ENCODE measurements around the gene SEM1.
"Not testable (repeated sequence)": the region's sequence is repeated elsewhere in the genome, so short reads cannot be mapped to it uniquely, and the experiment has no call there.

The SEM1 gene

GRCh38 chr7:96665689-96666088 is 44.0 kb downstream of the SEM1 start:
- Mint-ChIP-seq H3K27me3 (ENCODE audit: low read depth) (no peaks in the 10 kb centered on the region), H3K36me3 (ENCODE audit: low read depth) (no peaks in the 10 kb centered on the region), H3K4me3 (no peak overlapping the region), H3K4me1 (ENCODE audit: low read depth) (peaks cover 12% of the 10 kb centered on the region), H3K27ac (no peak overlapping the region), H3K9me3 (no peaks in the 10 kb centered on the region)
- no peak for DNase-seq (ENCODE audit: low spot score)

- no peak for DNase-seq (ENCODE audit: low spot score)
- Mint-ChIP-seq H3K27me3 (ENCODE audit: low read depth) (no peaks in the 10 kb centered on the region), H3K4me3 (no peak overlapping the region), H3K4me1 (ENCODE audit: low read depth) (peaks cover 12% of the 10 kb centered on the region), H3K9me3 (no peaks in the 10 kb centered on the region), H3K36me3 (ENCODE audit: low read depth) (no peaks in the 10 kb centered on the region), H3K27ac (no peak overlapping the region)
Measured at GRCh38 chr7:96664793-96665192, 44.9 kb downstream of the SEM1 start.

GRCh38 chr7:96663871-96664445 is 45.7 kb downstream of the SEM1 start:
- Mint-ChIP-seq H3K4me1 (ENCODE audit: low read depth) (peaks cover 12% of the 10 kb centered on the region), H3K36me3 (ENCODE audit: low read depth) (no peaks in the 10 kb centered on the region), H3K4me3 (no peak overlapping the region), H3K27ac (no peak overlapping the region), H3K9me3 (no peaks in the 10 kb centered on the region), H3K27me3 (ENCODE audit: low read depth) (no peaks in the 10 kb centered on the region)
- DNase-seq (ENCODE audit: low spot score) = no peak

DNA sequence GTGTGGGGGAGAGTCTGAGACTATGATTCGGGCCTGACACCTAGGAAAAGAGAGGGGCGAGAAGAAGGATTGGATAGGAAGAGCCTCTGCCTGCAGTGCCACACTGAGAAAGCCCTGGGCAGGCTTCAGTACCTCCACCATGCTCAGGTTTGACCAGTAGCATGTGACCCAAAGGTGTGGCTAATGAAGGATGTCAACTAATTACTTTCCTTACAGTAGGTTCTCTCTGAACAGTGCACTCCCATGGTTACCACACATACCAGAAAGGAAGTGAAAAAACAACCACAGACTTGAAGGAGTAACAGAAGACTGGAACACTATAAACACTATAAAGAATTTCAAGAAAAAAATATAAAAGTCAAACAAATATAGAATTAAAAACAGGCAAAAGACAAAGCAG is 46.2 kb downstream of the SEM1 start:
- no peak overlapping the region for H3K4me3 Mint-ChIP-seq
- no peaks in the 10 kb centered on the region for H3K9me3 Mint-ChIP-seq
- no peak for DNase-seq (ENCODE audit: low spot score)
- no peaks in the 10 kb centered on the region for H3K36me3 Mint-ChIP-seq (ENCODE audit: low read depth)
- H3K4me1 Mint-ChIP-seq (ENCODE audit: low read depth) = peaks cover 12% of the 10 kb centered on the region
- no peak overlapping the region for H3K27ac Mint-ChIP-seq
- no peaks in the 10 kb centered on the region for H3K27me3 Mint-ChIP-seq (ENCODE audit: low read depth)

DNA sequence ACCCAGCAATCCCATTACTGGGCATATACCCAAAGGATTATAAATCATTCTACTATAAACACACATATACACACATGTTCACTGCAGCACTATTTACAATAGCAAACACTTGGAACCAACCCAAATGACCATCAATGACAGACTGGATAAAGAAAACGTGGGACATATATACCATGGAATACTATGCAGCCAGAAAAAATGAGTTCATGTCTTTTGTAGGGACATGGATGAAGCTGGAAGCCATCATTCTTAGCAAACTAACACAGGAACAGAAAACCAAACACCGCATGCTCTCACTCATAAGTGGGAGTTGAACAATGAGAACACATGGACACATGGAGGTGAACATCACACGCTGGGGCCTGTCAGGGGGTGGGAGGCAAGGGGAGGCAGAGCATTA is 47.5 kb downstream of the SEM1 start:
- H3K36me3 Mint-ChIP-seq (ENCODE audit: low read depth); H3K4me3 Mint-ChIP-seq; DNase-seq (ENCODE audit: low spot score); H3K27me3 Mint-ChIP-seq (ENCODE audit: low read depth); H3K27ac Mint-ChIP-seq; H3K9me3 Mint-ChIP-seq: not testable (repeated sequence)
- H3K4me1 Mint-ChIP-seq (ENCODE audit: low read depth) = peaks cover 12% of the 10 kb centered on the region

DNA sequence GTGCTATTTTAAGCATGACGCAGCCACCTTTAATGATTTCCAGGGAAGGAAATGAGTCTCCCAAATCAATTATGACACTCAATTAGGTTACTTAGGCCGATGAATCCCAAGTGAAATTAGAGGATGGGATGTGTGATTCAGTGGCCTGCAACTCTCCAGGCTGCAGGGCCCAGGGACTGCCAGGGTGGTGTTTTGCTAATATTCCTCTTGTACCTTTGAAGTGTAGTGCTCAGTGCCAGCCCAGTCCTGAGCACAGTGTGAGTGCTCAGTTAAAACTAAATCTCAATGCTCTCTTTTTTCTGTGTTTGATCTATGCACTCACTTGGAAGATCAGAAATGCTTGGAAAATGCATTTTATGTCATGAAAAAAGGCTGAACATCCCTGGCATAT is 51.6 kb downstream of the SEM1 start:
- H3K4me3 Mint-ChIP-seq = no peak overlapping the region
- H3K9me3 Mint-ChIP-seq = no peaks in the 10 kb centered on the region
- H3K27ac Mint-ChIP-seq = no peak overlapping the region
- H3K36me3 Mint-ChIP-seq (ENCODE audit: low read depth) = no peaks in the 10 kb centered on the region
- H3K27me3 Mint-ChIP-seq (ENCODE audit: low read depth) = no peaks in the 10 kb centered on the region
- DNase-seq (ENCODE audit: low spot score) = no peak
- peaks cover 1% of the 10 kb centered on the region for H3K4me1 Mint-ChIP-seq (ENCODE audit: low read depth)

- no peak for DNase-seq (ENCODE audit: low spot score)
- Mint-ChIP-seq H3K27me3 (ENCODE audit: low read depth) (no peaks in the 10 kb centered on the region), H3K9me3 (no peaks in the 10 kb centered on the region), H3K4me3 (no peak overlapping the region), H3K36me3 (ENCODE audit: low read depth) (no peaks in the 10 kb centered on the region), H3K27ac (no peak overlapping the region), H3K4me1 (ENCODE audit: low read depth) (no peaks in the 10 kb centered on the region)
Measured at GRCh38 chr7:96657347-96658021, 52.2 kb downstream of the SEM1 start.

DNA sequence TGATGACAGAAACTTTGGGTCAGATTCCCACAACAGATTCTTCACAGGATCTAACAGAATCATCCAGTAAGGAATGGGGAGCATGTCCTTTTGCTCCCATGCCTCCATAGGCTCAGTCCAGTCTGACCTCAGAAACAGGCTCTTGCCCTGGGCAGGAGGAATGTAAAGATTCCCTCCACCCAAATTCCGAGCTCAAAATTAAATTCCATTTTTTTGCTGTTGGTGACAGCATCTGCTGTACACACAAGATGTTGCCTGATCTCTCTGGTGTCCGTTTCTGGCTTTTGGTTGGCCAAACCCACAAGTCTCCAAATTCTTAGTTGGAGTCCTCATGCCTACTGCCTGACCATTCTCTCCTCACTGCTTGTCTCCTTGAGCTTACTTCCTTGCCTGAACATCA is 53.7 kb downstream of the SEM1 start:
- H3K4me3 Mint-ChIP-seq = no peak overlapping the region
- no peaks in the 10 kb centered on the region for H3K4me1 Mint-ChIP-seq (ENCODE audit: low read depth)
- DNase-seq (ENCODE audit: low spot score) = no peak
- no peaks in the 10 kb centered on the region for H3K27me3 Mint-ChIP-seq (ENCODE audit: low read depth)
- no peak overlapping the region for H3K27ac Mint-ChIP-seq
- H3K36me3 Mint-ChIP-seq (ENCODE audit: low read depth) = no peaks in the 10 kb centered on the region
- H3K9me3 Mint-ChIP-seq = no peaks in the 10 kb centered on the region

DNA sequence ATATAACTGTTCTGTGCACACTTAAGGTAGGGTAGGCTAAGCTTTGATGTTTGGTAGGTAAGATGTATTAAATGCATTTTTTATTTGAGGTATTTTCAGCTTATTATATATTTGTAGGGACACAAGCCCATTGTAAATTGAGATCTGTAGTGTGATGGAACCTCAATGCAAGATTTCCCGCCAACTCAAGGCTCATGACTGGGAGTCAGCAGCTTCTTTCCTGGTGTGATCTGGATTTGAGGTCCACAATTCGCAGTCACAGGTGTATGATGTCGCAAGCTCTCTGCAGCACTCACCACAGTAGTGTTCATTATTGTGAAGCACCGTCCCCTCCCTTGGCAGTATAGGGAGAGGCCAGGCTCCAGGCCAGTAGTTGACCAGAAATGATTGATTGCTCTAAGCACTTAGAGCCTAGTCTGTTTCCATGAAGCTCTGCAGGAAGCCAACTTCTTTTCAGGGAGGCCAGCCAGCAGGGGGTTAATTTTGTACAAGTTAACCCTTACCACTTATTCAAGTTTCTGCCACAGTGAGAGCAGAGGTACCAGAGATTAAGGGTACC is 54.9 kb downstream of the SEM1 start:
- DNase-seq (ENCODE audit: low spot score) = no peak
- no peaks in the 10 kb centered on the region for H3K4me1 Mint-ChIP-seq (ENCODE audit: low read depth)
- no peaks in the 10 kb centered on the region for H3K27me3 Mint-ChIP-seq (ENCODE audit: low read depth)
- no peak overlapping the region for H3K27ac Mint-ChIP-seq
- no peak overlapping the region for H3K4me3 Mint-ChIP-seq
- H3K36me3 Mint-ChIP-seq (ENCODE audit: low read depth) = no peaks in the 10 kb centered on the region
- no peaks in the 10 kb centered on the region for H3K9me3 Mint-ChIP-seq

DNA sequence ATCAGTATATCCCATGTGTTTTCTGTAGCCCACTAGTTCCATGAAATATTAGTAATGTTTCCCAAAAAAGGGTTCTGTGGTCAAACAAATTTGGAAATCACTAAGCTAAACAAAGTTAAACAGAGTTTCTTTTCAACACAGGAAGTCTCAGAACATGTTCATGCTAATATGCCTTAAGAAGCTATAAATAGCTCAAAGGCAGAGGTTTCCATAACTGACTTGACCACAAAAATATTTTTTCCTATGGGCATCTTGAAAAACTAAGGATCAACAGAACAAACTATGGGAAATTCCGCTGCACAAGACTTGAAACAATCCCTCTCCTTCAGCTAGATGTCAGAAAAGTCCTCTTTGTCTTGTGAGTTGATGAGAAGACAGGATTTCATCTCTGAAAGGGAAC is 59.7 kb downstream of the SEM1 start:
- H3K4me1 Mint-ChIP-seq (ENCODE audit: low read depth) = no peaks in the 10 kb centered on the region
- H3K27ac Mint-ChIP-seq = no peak overlapping the region
- no peaks in the 10 kb centered on the region for H3K9me3 Mint-ChIP-seq
- no peak for DNase-seq (ENCODE audit: low spot score)
- H3K4me3 Mint-ChIP-seq = no peak overlapping the region
- no peaks in the 10 kb centered on the region for H3K36me3 Mint-ChIP-seq (ENCODE audit: low read depth)
- H3K27me3 Mint-ChIP-seq (ENCODE audit: low read depth) = peaks cover 2% of the 10 kb centered on the region

DNA sequence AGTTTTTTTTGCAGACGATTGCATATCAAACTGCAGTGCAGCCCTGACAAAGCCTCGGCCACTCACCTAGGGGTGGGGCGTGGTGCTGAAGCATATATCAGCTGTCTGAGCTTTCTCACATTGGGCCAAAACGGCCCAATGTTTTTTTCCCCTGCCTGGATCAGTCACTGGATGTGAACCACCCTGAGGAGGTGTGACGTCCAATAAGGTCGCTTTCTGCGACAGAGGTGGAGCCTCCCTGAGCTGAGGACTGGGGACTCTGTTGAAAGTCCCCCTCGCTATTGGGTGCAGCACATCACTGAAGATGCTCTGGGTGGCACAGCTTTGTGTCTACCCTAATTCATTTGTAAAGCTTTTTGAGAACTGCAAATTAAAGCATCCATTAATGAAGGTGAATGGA is 60.9 kb downstream of the SEM1 start:
- Mint-ChIP-seq H3K4me3 (no peak overlapping the region), H3K4me1 (ENCODE audit: low read depth) (no peaks in the 10 kb centered on the region), H3K27ac (no peak overlapping the region), H3K27me3 (ENCODE audit: low read depth) (peaks cover 2% of the 10 kb centered on the region), H3K9me3 (no peaks in the 10 kb centered on the region), H3K36me3 (ENCODE audit: low read depth) (no peaks in the 10 kb centered on the region)
- DNase-seq (ENCODE audit: low spot score) = no peak

GRCh38 chr7:96647733-96648132 is 61.9 kb downstream of the SEM1 start:
- no peak overlapping the region for H3K4me3 Mint-ChIP-seq
- H3K4me1 Mint-ChIP-seq (ENCODE audit: low read depth) = no peaks in the 10 kb centered on the region
- no peak overlapping the region for H3K27ac Mint-ChIP-seq
- no peak for DNase-seq (ENCODE audit: low spot score)
- H3K27me3 Mint-ChIP-seq (ENCODE audit: low read depth) = peaks cover 2% of the 10 kb centered on the region
- no peaks in the 10 kb centered on the region for H3K9me3 Mint-ChIP-seq
- no peaks in the 10 kb centered on the region for H3K36me3 Mint-ChIP-seq (ENCODE audit: low read depth)

- DNase-seq (ENCODE audit: low spot score) = no peak
- Mint-ChIP-seq H3K27me3 (ENCODE audit: low read depth) (peaks cover 5% of the 10 kb centered on the region), H3K27ac (no peak overlapping the region), H3K4me3 (no peak overlapping the region), H3K9me3 (no peaks in the 10 kb centered on the region), H3K4me1 (ENCODE audit: low read depth) (no peaks in the 10 kb centered on the region), H3K36me3 (ENCODE audit: low read depth) (no peaks in the 10 kb centered on the region)
Measured at GRCh38 chr7:96645084-96645483, 64.6 kb downstream of the SEM1 start.

- not testable (repeated sequence) for DNase-seq (ENCODE audit: low spot score); H3K36me3 Mint-ChIP-seq (ENCODE audit: low read depth); H3K27me3 Mint-ChIP-seq (ENCODE audit: low read depth); H3K4me3 Mint-ChIP-seq; H3K27ac Mint-ChIP-seq; H3K9me3 Mint-ChIP-seq; H3K4me1 Mint-ChIP-seq (ENCODE audit: low read depth)
Measured at GRCh38 chr7:96643436-96643835, 66.2 kb downstream of the SEM1 start.

DNA sequence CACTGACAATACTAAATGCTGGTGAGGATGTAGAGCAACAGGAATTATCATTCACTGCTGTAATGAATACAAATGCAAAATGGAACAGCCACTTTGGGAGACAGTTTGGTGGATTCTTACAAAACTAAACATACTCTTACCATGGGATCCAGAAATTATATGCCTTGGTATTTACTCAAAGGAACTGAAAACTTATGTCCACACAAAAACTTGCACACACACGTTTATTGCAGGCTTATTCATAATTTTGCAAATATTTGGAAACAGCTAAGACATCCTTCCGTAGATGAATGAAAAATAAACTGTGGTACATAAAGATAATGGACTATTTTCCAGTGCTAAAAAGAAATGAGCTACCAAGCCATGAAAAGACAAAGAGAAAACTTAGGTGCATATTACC is 69.6 kb downstream of the SEM1 start:
- H3K27ac Mint-ChIP-seq = no peak overlapping the region

More for the DNA sequence above, 69.6 kb downstream of the SEM1 start:
- H3K4me3 Mint-ChIP-seq = no peak overlapping the region
- peaks cover 3% of the 10 kb centered on the region for H3K27me3 Mint-ChIP-seq (ENCODE audit: low read depth)
- H3K4me1 Mint-ChIP-seq (ENCODE audit: low read depth) = no peaks in the 10 kb centered on the region
- DNase-seq (ENCODE audit: low spot score) = no peak
- H3K9me3 Mint-ChIP-seq = no peaks in the 10 kb centered on the region
- no peaks in the 10 kb centered on the region for H3K36me3 Mint-ChIP-seq (ENCODE audit: low read depth)

Data from T-helper 2 cell treated with Interferon-gamma antibody and Interleukin-4, amounts not matched to agents 5 μg/mL and 100 μg/mL, for 36 hours (primary cell).